Astrocyte (in vitro differentiated cells and primary cell): Measurements from ENCODE around the gene MATN1. TPM values are rescaled to one million over a fixed set of nuclear protein-coding genes. Genes with fewer than 3 reads are reported as not detected.

ENCODE experiments used
- DNase-seq: peaks from one replicate; pipeline ENCODE4 v3.0.0-alpha.2; 2010; ENCODE audit warnings: low read depth
- FAIRE-seq: peaks from 2 replicates; lab custom pipeline; 2011; peaks lifted over from hg19 to GRCh38; lab: Jason Lieb, UNC
- H2AFZ ChIP-seq: 2 replicates; pipeline ENCODE4 v1.6.0; 2012; ENCODE audit warnings: low read depth, low read length, inconsistent platforms
- H3K27ac ChIP-seq: 2 replicates; pipeline ENCODE4 v1.5.1; 2011; ENCODE audit warnings: low read depth, low read length, inconsistent platforms
- H3K27me3 ChIP-seq: 2 replicates; pipeline ENCODE4 v1.6.0; 2011; ENCODE audit warnings: low read length, inconsistent platforms; ENCODE audit not compliant: insufficient read depth
- H3K36me3 ChIP-seq: 2 replicates; pipeline ENCODE4 v1.5.1; 2011; ENCODE audit warnings: low read length, inconsistent platforms; ENCODE audit not compliant: insufficient read depth
- H3K4me1 ChIP-seq: 2 replicates; pipeline ENCODE4 v1.5.1; 2011; ENCODE audit warnings: low read length, inconsistent platforms; ENCODE audit not compliant: insufficient read depth
- H3K4me2 ChIP-seq: 2 replicates; pipeline ENCODE4 v1.6.0; 2012; ENCODE audit warnings: low read length, inconsistent platforms
- H3K4me3 ChIP-seq: 2 replicates; pipeline ENCODE4 v1.5.1; 2011; ENCODE audit warnings: low read depth, mild to moderate bottlenecking, low read length, inconsistent platforms; ENCODE audit not compliant: insufficient read depth
- H3K79me2 ChIP-seq: 2 replicates; pipeline ENCODE4 v1.6.0; 2012; ENCODE audit warnings: mild to moderate bottlenecking, low read length, inconsistent platforms; ENCODE audit not compliant: insufficient read depth
- H3K9ac ChIP-seq: 2 replicates; pipeline ENCODE4 v1.6.0; 2012; ENCODE audit warnings: mild to moderate bottlenecking, low read length, inconsistent platforms
- H3K9me3 ChIP-seq: 2 replicates; pipeline ENCODE4 v1.5.1; 2012; ENCODE audit warnings: low read depth, mild to moderate bottlenecking, low read length, inconsistent platforms; ENCODE audit not compliant: insufficient read depth
- H4K20me1 ChIP-seq: 2 replicates; pipeline ENCODE4 v1.6.0; 2012; ENCODE audit warnings: low read length, inconsistent platforms; ENCODE audit not compliant: insufficient read depth
- H3K27ac Mint-ChIP-seq: one replicate; pipeline ENCODE4 v1.8.0; 2021; ENCODE audit warnings: mild to moderate bottlenecking, mixed read lengths; ENCODE audit not compliant: unreplicated experiment
- H3K27me3 Mint-ChIP-seq: one replicate; pipeline ENCODE4 v1.8.0; 2021; ENCODE audit warnings: low read depth, mixed read lengths; ENCODE audit not compliant: unreplicated experiment
- H3K36me3 Mint-ChIP-seq: one replicate; pipeline ENCODE4 v1.8.0; 2021; ENCODE audit warnings: low read depth, mixed read lengths; ENCODE audit not compliant: unreplicated experiment
- H3K4me1 Mint-ChIP-seq: one replicate; pipeline ENCODE4 v1.8.0; 2021; ENCODE audit warnings: low read depth, mixed read lengths; ENCODE audit not compliant: unreplicated experiment
- H3K4me3 Mint-ChIP-seq: one replicate; pipeline ENCODE4 v1.8.0; 2021; ENCODE audit warnings: mild to moderate bottlenecking, moderate library complexity, mixed read lengths; ENCODE audit not compliant: unreplicated experiment
- H3K9me3 Mint-ChIP-seq: one replicate; pipeline ENCODE4 v1.8.0; 2021; ENCODE audit warnings: mild to moderate bottlenecking, mixed read lengths; ENCODE audit not compliant: unreplicated experiment
- EZH2 ChIP-seq: IDR thresholded peaks from 2 replicates; pipeline ENCODE4 v1.6.1; 2012; ENCODE audit warnings: mild to moderate bottlenecking, low read length, inconsistent platforms; ENCODE audit not compliant: insufficient read depth
- total RNA-seq: library from RNA; stranded (reverse); gene quantifications from 2 replicates; pipeline ENCODE4 v1.2.1, GENCODE V29; 2021
- TF ChIP-seq, protein P1 (sequence below): IDR thresholded peaks from 2 replicates; pipeline ENCODE4 v1.5.1; 2011; ENCODE audit warnings: low read depth, mild to moderate bottlenecking, inconsistent platforms, low read length, moderate library complexity; ENCODE audit not compliant: insufficient read depth

MATN1 gene
- total RNA-seq, 1 donor from 2014 or later = 0.32 TPM

GRCh38 chr1:30692948-30693301, 30.5 kb downstream of the MATN1 start:
- Histone ChIP-seq H3K9ac (no peak overlapping the region), H3K9me3 (no peaks in the 10 kb centered on the region), H3K4me2 (no peak overlapping the region), H3K27ac (no peak overlapping the region), H3K4me1 (peaks cover 14% of the 10 kb centered on the region), H3K79me2 (no peaks in the 10 kb centered on the region), H2AFZ (no peak overlapping the region), H3K27me3 (peaks cover 12% of the 10 kb centered on the region), H3K4me3 (no peak overlapping the region), H4K20me1 (no peaks in the 10 kb centered on the region), H3K36me3 (no peaks in the 10 kb centered on the region)
- Mint-ChIP-seq H3K9me3 (no peaks in the 10 kb centered on the region), H3K4me1 (peaks cover 13% of the 10 kb centered on the region), H3K27ac (no peak overlapping the region), H3K4me3 (no peak overlapping the region), H3K27me3 (peaks cover 29% of the 10 kb centered on the region), H3K36me3 (no peaks in the 10 kb centered on the region)
- DNase-seq = no peak
- no peak for TF ChIP-seq EZH2
- TF ChIP-seq, protein P1, sequence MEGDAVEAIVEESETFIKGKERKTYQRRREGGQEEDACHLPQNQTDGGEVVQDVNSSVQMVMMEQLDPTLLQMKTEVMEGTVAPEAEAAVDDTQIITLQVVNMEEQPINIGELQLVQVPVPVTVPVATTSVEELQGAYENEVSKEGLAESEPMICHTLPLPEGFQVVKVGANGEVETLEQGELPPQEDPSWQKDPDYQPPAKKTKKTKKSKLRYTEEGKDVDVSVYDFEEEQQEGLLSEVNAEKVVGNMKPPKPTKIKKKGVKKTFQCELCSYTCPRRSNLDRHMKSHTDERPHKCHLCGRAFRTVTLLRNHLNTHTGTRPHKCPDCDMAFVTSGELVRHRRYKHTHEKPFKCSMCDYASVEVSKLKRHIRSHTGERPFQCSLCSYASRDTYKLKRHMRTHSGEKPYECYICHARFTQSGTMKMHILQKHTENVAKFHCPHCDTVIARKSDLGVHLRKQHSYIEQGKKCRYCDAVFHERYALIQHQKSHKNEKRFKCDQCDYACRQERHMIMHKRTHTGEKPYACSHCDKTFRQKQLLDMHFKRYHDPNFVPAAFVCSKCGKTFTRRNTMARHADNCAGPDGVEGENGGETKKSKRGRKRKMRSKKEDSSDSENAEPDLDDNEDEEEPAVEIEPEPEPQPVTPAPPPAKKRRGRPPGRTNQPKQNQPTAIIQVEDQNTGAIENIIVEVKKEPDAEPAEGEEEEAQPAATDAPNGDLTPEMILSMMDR = no peak
- FAIRE-seq = no peak

DNA sequence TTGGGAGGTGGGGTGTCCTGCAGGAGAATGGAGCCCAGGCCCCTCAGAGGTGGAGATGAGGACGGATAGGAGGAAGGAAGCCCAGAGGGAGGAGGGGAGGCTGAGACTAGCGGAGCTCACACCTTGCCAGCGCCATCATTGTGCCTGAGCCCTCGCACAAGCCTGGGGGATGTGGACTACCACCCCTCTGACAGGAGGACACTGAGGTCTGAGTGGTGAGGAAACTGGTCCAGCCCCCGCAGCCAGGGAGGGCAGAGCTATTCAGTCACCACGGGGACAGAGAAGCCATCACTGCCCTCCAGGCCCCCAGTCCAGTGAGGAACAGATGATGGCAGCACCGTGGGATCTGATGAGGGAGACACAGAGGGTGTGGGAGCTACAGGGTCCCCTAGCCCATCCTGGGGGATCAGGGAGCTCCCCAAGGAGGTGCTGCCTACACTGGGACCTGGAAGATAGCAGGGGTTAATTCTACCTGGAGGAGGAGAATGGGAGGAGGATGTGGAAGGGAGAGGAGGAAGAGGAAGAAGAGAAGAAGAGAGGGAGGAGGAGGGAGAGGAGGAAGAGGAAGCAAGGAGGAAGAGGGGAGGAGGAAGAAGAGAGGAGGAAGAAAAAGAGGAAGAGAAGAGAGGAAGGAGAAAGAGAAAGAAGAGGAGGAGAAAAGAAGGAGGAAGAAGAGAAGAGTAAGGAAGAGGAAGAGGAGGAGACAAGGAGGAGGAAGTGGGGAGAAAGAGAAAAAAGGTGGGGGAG, 31.0 kb downstream of the MATN1 start:
- Histone ChIP-seq H3K4me2 (no peak overlapping the region), H3K9ac (no peak overlapping the region), H2AFZ (no peak overlapping the region), H3K79me2 (no peaks in the 10 kb centered on the region), H3K4me1 (peaks cover 9% of the 10 kb centered on the region), H3K9me3 (no peaks in the 10 kb centered on the region), H3K27me3 (peaks cover 16% of the 10 kb centered on the region), H4K20me1 (no peaks in the 10 kb centered on the region), H3K4me3 (no peak overlapping the region), H3K36me3 (no peaks in the 10 kb centered on the region), H3K27ac (no peak overlapping the region)
- DNase-seq = no peak
- H3K4me1 Mint-ChIP-seq = peaks cover 11% of the 10 kb centered on the region
- no peak for FAIRE-seq
- H3K27me3 Mint-ChIP-seq = peaks cover 33% of the 10 kb centered on the region
- H3K36me3 Mint-ChIP-seq = no peaks in the 10 kb centered on the region
- peaks cover under 1% of the 10 kb centered on the region for H3K9me3 Mint-ChIP-seq
- H3K27ac Mint-ChIP-seq = no peak overlapping the region
- H3K4me3 Mint-ChIP-seq = no peak overlapping the region
- TF ChIP-seq, protein P1 = no peak
- TF ChIP-seq EZH2 = no peak

DNA sequence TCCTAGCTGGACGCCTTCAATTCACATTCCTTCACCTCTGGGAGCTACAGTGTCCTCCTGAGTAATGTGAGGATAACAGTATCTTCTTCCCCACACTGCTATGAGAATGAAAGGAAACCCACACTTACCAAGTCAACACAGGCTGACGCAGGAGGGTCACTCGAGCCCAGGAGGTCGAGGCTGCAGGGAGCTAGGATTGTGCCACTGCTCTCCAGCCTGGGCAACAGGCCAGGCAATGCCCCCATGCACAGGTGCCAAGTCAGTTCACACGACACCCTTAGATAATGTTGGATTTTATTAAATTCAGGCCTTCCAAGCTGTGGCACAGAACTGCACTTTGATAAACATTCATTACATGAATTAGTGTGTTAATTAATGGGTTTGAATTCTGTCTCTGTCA, 31.9 kb downstream of the MATN1 start:
- Histone ChIP-seq H3K4me3 (no peak overlapping the region), H3K9ac (no peak overlapping the region), H3K79me2 (no peaks in the 10 kb centered on the region), H3K27ac (no peak overlapping the region), H3K27me3 (peaks cover 25% of the 10 kb centered on the region), H3K4me2 (peak overlapping the region; percentile 8), H3K36me3 (no peaks in the 10 kb centered on the region), H4K20me1 (no peaks in the 10 kb centered on the region), H3K4me1 (peaks cover 9% of the 10 kb centered on the region), H3K9me3 (no peaks in the 10 kb centered on the region), H2AFZ (no peak overlapping the region)
- H3K27me3 Mint-ChIP-seq = peaks cover 40% of the 10 kb centered on the region
- H3K36me3 Mint-ChIP-seq = no peaks in the 10 kb centered on the region
- H3K4me3 Mint-ChIP-seq = no peak overlapping the region
- H3K27ac Mint-ChIP-seq = no peak overlapping the region
- DNase-seq = no peak
- H3K9me3 Mint-ChIP-seq = peaks cover 2% of the 10 kb centered on the region
- FAIRE-seq = no peak
- TF ChIP-seq EZH2 = no peak
- TF ChIP-seq, protein P1 = no peak
- peaks cover 11% of the 10 kb centered on the region for H3K4me1 Mint-ChIP-seq
